SU-DHL-6 (cell line): ENCODE measurements around the gene RNF2.

ENCODE experiments used
- H2AFZ ChIP-seq: fragments of 200-600 bp; sonication (generic); 2 replicates; pipeline ENCODE4 v1.6.1; 2014; ENCODE audit warnings: low read depth, mild to moderate bottlenecking, moderate library complexity, mixed read lengths, antibody characterized with exemption, low read length; ENCODE audit not compliant: severe bottlenecking
- H3F3A ChIP-seq: fragments of 200-600 bp; shearing (Covaris generic); 2 replicates; pipeline ENCODE4 v1.6.0; 2016; ENCODE audit warnings: antibody characterized with exemption, mild to moderate bottlenecking; ENCODE audit not compliant: insufficient read depth
- H3K27ac ChIP-seq: fragments of 200-600 bp; sonication (generic); 2 replicates; pipeline ENCODE4 v1.5.1; 2016; ENCODE audit warnings: low read depth, mild to moderate bottlenecking, low read length, moderate library complexity, mixed read lengths
- H3K27me3 ChIP-seq: fragments of 200-600 bp; sonication (generic), shearing (Covaris generic); 2 replicates; pipeline ENCODE4 v1.6.0; 2014; ENCODE audit warnings: mild to moderate bottlenecking, low read length
- H3K36me3 ChIP-seq: fragments of 200-600 bp; sonication (generic); 2 replicates; pipeline ENCODE4 v1.6.1; 2014; ENCODE audit warnings: mild to moderate bottlenecking, low read length, mixed read lengths
- H3K4me2 ChIP-seq: fragments of 300-600, 200-600 bp; shearing (Covaris generic), sonication (generic); 2 replicates; pipeline ENCODE4 v1.6.0; 2014; ENCODE audit warnings: low read length, low read depth, mild to moderate bottlenecking; ENCODE audit not compliant: poor library complexity, severe bottlenecking
- H3K4me3 ChIP-seq: fragments of 200-600 bp; sonication (generic); 2 replicates; pipeline ENCODE4 v1.5.1; 2014; ENCODE audit warnings: antibody characterized with exemption, low read length, mild to moderate bottlenecking, mixed read lengths; ENCODE audit not compliant: insufficient read depth, poor library complexity, severe bottlenecking
- H3K79me2 ChIP-seq: fragments of 200-600 bp; sonication (generic); 2 replicates; pipeline ENCODE4 v1.6.1; 2014; ENCODE audit warnings: mild to moderate bottlenecking, low read length, moderate library complexity; ENCODE audit not compliant: insufficient read depth
- H3K9ac ChIP-seq: fragments of 200-600 bp; sonication (generic); 2 replicates; pipeline ENCODE4 v1.7.0; 2014; ENCODE audit warnings: mild to moderate bottlenecking, low read length
- H3K9me2 ChIP-seq: fragments of 200-600 bp; sonication (generic); replicated peaks from 2 replicates; pipeline ENCODE4 v1.6.1; 2014; ENCODE audit warnings: low read length; ENCODE audit not compliant: insufficient read depth
- H3K9me3 ChIP-seq: fragments of 200-600 bp; sonication (generic); 2 replicates; pipeline ENCODE4 v1.6.1; 2014; ENCODE audit warnings: low read length, mixed read lengths; ENCODE audit not compliant: insufficient read depth
- H4K20me1 ChIP-seq: fragments of 200-600 bp; sonication (generic); 2 replicates; pipeline ENCODE4 v1.6.1; 2014; ENCODE audit warnings: low read depth, mild to moderate bottlenecking, antibody characterized with exemption, low read length, moderate library complexity, mixed read lengths
- EZH2phosphoT487 ChIP-seq: fragments of 200-600 bp; sonication (generic), shearing (Covaris generic); conservative IDR thresholded peaks from 2 replicates; pipeline ENCODE4 v1.6.1; 2018; ENCODE audit warnings: mild to moderate bottlenecking, antibody characterized with exemption, low read length, moderate library complexity, mixed read lengths
- TF ChIP-seq, protein P1 (sequence below): fragments of 200-600 bp; sonication (generic); IDR thresholded peaks from one replicate; pipeline ENCODE4 v1.5.1; 2017; ENCODE audit warnings: antibody characterized with exemption, mild to moderate bottlenecking, low read length, moderate library complexity; ENCODE audit not compliant: insufficient read depth, poor library complexity, severe bottlenecking

The RNF2 gene

DNA sequence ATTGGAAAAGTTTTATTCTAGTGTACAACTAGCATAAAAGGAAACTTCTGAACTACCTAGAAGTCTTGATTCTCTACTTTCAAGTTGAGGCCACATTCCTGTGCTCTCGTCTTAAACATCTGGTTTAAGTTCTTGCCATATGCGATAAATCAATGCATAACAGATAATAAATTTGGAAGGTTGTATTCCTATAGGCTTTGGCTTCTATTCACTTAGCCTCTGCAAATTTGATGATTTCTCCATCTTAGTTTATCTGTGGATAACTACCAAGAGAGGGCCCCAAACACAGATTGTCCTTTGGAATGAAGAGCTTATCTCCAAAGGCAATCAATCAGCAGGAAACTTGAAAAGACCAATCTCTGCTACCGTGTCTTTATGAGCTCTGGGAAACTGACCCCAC, 11.7 kb upstream of the RNF2 start:
- TF ChIP-seq, protein P1, sequence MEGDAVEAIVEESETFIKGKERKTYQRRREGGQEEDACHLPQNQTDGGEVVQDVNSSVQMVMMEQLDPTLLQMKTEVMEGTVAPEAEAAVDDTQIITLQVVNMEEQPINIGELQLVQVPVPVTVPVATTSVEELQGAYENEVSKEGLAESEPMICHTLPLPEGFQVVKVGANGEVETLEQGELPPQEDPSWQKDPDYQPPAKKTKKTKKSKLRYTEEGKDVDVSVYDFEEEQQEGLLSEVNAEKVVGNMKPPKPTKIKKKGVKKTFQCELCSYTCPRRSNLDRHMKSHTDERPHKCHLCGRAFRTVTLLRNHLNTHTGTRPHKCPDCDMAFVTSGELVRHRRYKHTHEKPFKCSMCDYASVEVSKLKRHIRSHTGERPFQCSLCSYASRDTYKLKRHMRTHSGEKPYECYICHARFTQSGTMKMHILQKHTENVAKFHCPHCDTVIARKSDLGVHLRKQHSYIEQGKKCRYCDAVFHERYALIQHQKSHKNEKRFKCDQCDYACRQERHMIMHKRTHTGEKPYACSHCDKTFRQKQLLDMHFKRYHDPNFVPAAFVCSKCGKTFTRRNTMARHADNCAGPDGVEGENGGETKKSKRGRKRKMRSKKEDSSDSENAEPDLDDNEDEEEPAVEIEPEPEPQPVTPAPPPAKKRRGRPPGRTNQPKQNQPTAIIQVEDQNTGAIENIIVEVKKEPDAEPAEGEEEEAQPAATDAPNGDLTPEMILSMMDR, result no peak
- no peak for TF ChIP-seq EZH2phosphoT487
- Histone ChIP-seq H3K4me2 (no peak overlapping the region), H3F3A (no peaks in the 10 kb centered on the region), H3K36me3 (no peaks in the 10 kb centered on the region), H4K20me1 (no peaks in the 10 kb centered on the region), H3K27me3 (no peaks in the 10 kb centered on the region), H3K4me3 (no peak overlapping the region), H3K9me3 (no peaks in the 10 kb centered on the region), H3K79me2 (no peaks in the 10 kb centered on the region), H3K9ac (no peak overlapping the region), H3K9me2 (no peaks in the 10 kb centered on the region), H2AFZ (no peak overlapping the region), H3K27ac (no peak overlapping the region)

GRCh38 chr1:185035258-185035657, 10.1 kb upstream of the RNF2 start:
- Histone ChIP-seq H3K27ac (no peak overlapping the region), H3K4me3 (no peak overlapping the region), H3K36me3 (no peaks in the 10 kb centered on the region), H3K79me2 (no peaks in the 10 kb centered on the region), H4K20me1 (no peaks in the 10 kb centered on the region), H3K9ac (no peak overlapping the region), H3F3A (no peaks in the 10 kb centered on the region), H3K9me3 (no peaks in the 10 kb centered on the region), H3K9me2 (no peaks in the 10 kb centered on the region), H2AFZ (no peak overlapping the region), H3K4me2 (no peak overlapping the region), H3K27me3 (no peaks in the 10 kb centered on the region)
- TF ChIP-seq EZH2phosphoT487, result no peak
- TF ChIP-seq, protein P1, result no peak

DNA sequence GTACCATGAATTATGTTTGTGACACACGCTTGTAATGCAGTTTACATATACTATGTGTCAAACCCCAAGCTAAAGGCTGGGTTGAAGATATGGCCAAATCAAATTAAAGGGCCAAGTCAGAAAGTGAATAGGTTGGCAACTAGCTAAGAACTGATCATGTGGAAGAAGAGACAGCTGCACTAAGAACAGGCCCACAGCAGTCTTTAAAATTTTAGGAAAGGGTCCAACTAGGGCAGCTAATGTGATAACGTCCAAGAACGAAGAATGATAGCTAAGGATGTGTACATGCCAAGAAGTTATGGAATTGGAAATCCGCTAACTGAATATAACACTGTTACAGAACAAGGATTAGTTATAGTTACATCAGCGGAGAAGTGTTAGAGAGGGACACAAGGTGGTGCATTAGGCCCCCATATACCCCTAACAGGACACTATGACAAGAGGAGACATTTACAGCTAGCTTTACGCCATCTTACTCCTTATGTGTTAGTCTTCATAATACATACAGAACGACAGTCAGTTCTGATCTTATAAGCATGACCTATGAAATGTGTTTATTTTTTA, 6.5 kb upstream of the RNF2 start:
- Histone ChIP-seq H4K20me1 (no peaks in the 10 kb centered on the region), H3K4me3 (no peak overlapping the region), H2AFZ (no peak overlapping the region), H3K4me2 (no peak overlapping the region), H3K9me3 (no peaks in the 10 kb centered on the region), H3K79me2 (no peaks in the 10 kb centered on the region), H3K9ac (no peak overlapping the region), H3K27ac (no peak overlapping the region), H3K9me2 (no peaks in the 10 kb centered on the region), H3K27me3 (no peaks in the 10 kb centered on the region), H3F3A (peaks cover 3% of the 10 kb centered on the region; the same call in 1 of the 2 replicates), H3K36me3 (no peaks in the 10 kb centered on the region)
- TF ChIP-seq, protein P1, result no peak
- TF ChIP-seq EZH2phosphoT487, result no peak
